ENCODE data around the gene CCDC74B. TPM values are rescaled to one million over a fixed set of nuclear protein-coding genes. Genes with fewer than 3 reads are reported as not detected.
"Not testable (repeated sequence)": the region's sequence is repeated elsewhere in the genome, so short reads cannot be mapped to it uniquely, and the experiment has no call there.

The CCDC74B gene
- total and polyA plus RNA-seq, 5 donors from 2014 or later = not detected

- H3K27me3 Mint-ChIP-seq = peaks cover 13% of the 10 kb centered on the region
- not testable (repeated sequence) for ATAC-seq (ENCODE audit: low read depth in 2 of 2); H3K9me3 Mint-ChIP-seq; H3K4me3 Mint-ChIP-seq; H3K36me3 Mint-ChIP-seq; DNase-seq; H3K27ac Mint-ChIP-seq; H3K4me3 ChIP-seq (ENCODE audit: low read depth, low read length); H3K27me3 ChIP-seq (ENCODE audit: control insufficient read depth, insufficient read depth, low read length); H3K4me1 ChIP-seq (ENCODE audit: control insufficient read depth, insufficient read depth, low read length, poor library complexity, severe bottlenecking); H3K4me1 Mint-ChIP-seq; H3K9me3 ChIP-seq (ENCODE audit: control insufficient read depth in 2 of 2, low read length in 2 of 2); H3K27ac ChIP-seq (ENCODE audit: insufficient read depth, low read length, poor library complexity, severe bottlenecking)
- H3K36me3 ChIP-seq (ENCODE audit: control insufficient read depth, insufficient read depth, low read length) = peaks cover 13% of the 10 kb centered on the region
Observed at GRCh38 chr2:130151145-130151512, 6.2 kb upstream of the CCDC74B start.

GRCh38 chr2:130150181-130151144 is 5.6 kb upstream of the CCDC74B start:
- Histone ChIP-seq H3K36me3 (ENCODE audit: control insufficient read depth, insufficient read depth, low read length) (peaks cover 13% of the 10 kb centered on the region), H3K27ac (ENCODE audit: insufficient read depth, low read length, poor library complexity, severe bottlenecking) (no peak overlapping the region), H3K4me1 (ENCODE audit: control insufficient read depth, insufficient read depth, low read length, poor library complexity, severe bottlenecking) (no peaks in the 10 kb centered on the region), H3K27me3 (ENCODE audit: control insufficient read depth, insufficient read depth, low read length) (no peaks in the 10 kb centered on the region), H3K4me3 (ENCODE audit: low read depth, low read length) (no peak overlapping the region), H3K9me3 (ENCODE audit: control insufficient read depth in 2 of 2, low read length in 2 of 2) (no peaks in the 10 kb centered on the region)
- Mint-ChIP-seq H3K9me3 (peaks cover 0 to 2% (median 0%) of the 10 kb centered on the region in 7 donors), H3K36me3 (peaks cover 6% of the 10 kb centered on the region), H3K4me3 (no peak overlapping the region), H3K27ac (peak overlapping the region in 1 of 3 donors; percentile 79), H3K4me1 (no peaks in the 10 kb centered on the region), H3K27me3 (peaks cover 16% of the 10 kb centered on the region)
- no peak for DNase-seq
- ATAC-seq (ENCODE audit: low read depth in 2 of 2) = no peak

GRCh38 chr2:130148515-130148914 is 3.6 kb upstream of the CCDC74B start:
- H3K4me3 Mint-ChIP-seq; ATAC-seq (ENCODE audit: low read depth in 2 of 2); H3K27me3 ChIP-seq (ENCODE audit: control insufficient read depth, insufficient read depth, low read length); H3K9me3 ChIP-seq (ENCODE audit: control insufficient read depth in 2 of 2, low read length in 2 of 2); DNase-seq; H3K36me3 ChIP-seq (ENCODE audit: control insufficient read depth, insufficient read depth, low read length); H3K9me3 Mint-ChIP-seq; H3K4me1 ChIP-seq (ENCODE audit: control insufficient read depth, insufficient read depth, low read length, poor library complexity, severe bottlenecking); H3K27ac Mint-ChIP-seq; H3K27ac ChIP-seq (ENCODE audit: insufficient read depth, low read length, poor library complexity, severe bottlenecking); H3K4me1 Mint-ChIP-seq; H3K4me3 ChIP-seq (ENCODE audit: low read depth, low read length); H3K36me3 Mint-ChIP-seq: not testable (repeated sequence)
- H3K27me3 Mint-ChIP-seq = peaks cover 17% of the 10 kb centered on the region

GRCh38 chr2:130143266-130144039 is 1.5 kb downstream of the CCDC74B start:
- ATAC-seq (ENCODE audit: low read depth in 2 of 2); H3K27me3 ChIP-seq (ENCODE audit: control insufficient read depth, insufficient read depth, low read length); H3K27ac Mint-ChIP-seq; H3K27ac ChIP-seq (ENCODE audit: insufficient read depth, low read length, poor library complexity, severe bottlenecking); H3K4me1 ChIP-seq (ENCODE audit: control insufficient read depth, insufficient read depth, low read length, poor library complexity, severe bottlenecking); H3K9me3 ChIP-seq (ENCODE audit: control insufficient read depth in 2 of 2, low read length in 2 of 2); H3K4me3 ChIP-seq (ENCODE audit: low read depth, low read length); H3K36me3 ChIP-seq (ENCODE audit: control insufficient read depth, insufficient read depth, low read length); H3K9me3 Mint-ChIP-seq; DNase-seq; H3K36me3 Mint-ChIP-seq: not testable (repeated sequence)
- H3K27me3 Mint-ChIP-seq = peaks cover 20% of the 10 kb centered on the region
- H3K4me1 Mint-ChIP-seq = peaks cover 0 to 13% (median 0%) of the 10 kb centered on the region in 4 donors
- H3K4me3 Mint-ChIP-seq = peak overlapping the region; percentile 64 to 74 (median 70)

- H3K4me1 ChIP-seq (ENCODE audit: control insufficient read depth, insufficient read depth, low read length, poor library complexity, severe bottlenecking); DNase-seq; H3K27me3 ChIP-seq (ENCODE audit: control insufficient read depth, insufficient read depth, low read length); H3K9me3 Mint-ChIP-seq; H3K36me3 Mint-ChIP-seq; H3K4me3 ChIP-seq (ENCODE audit: low read depth, low read length); ATAC-seq (ENCODE audit: low read depth in 2 of 2); H3K27ac ChIP-seq (ENCODE audit: insufficient read depth, low read length, poor library complexity, severe bottlenecking); H3K36me3 ChIP-seq (ENCODE audit: control insufficient read depth, insufficient read depth, low read length); H3K9me3 ChIP-seq (ENCODE audit: control insufficient read depth in 2 of 2, low read length in 2 of 2); H3K27ac Mint-ChIP-seq: not testable (repeated sequence)
- peaks cover 0 to 13% (median 0%) of the 10 kb centered on the region in 4 donors for H3K4me1 Mint-ChIP-seq
- H3K27me3 Mint-ChIP-seq = peaks cover 23% of the 10 kb centered on the region
- peak overlapping the region in 1 of 4 donors; percentile 69 for H3K4me3 Mint-ChIP-seq
Observed at GRCh38 chr2:130142396-130143265, 2.3 kb downstream of the CCDC74B start.

GRCh38 chr2:130141645-130142370 is 3.1 kb downstream of the CCDC74B start:
- DNase-seq; H3K36me3 Mint-ChIP-seq; H3K4me1 ChIP-seq (ENCODE audit: control insufficient read depth, insufficient read depth, low read length, poor library complexity, severe bottlenecking); H3K9me3 Mint-ChIP-seq; H3K4me3 Mint-ChIP-seq; H3K27ac Mint-ChIP-seq; H3K9me3 ChIP-seq (ENCODE audit: control insufficient read depth in 2 of 2, low read length in 2 of 2); H3K36me3 ChIP-seq (ENCODE audit: control insufficient read depth, insufficient read depth, low read length); ATAC-seq (ENCODE audit: low read depth in 2 of 2); H3K27me3 ChIP-seq (ENCODE audit: control insufficient read depth, insufficient read depth, low read length); H3K27ac ChIP-seq (ENCODE audit: insufficient read depth, low read length, poor library complexity, severe bottlenecking); H3K4me3 ChIP-seq (ENCODE audit: low read depth, low read length): not testable (repeated sequence)
- H3K4me1 Mint-ChIP-seq = peaks cover 0 to 13% (median 0%) of the 10 kb centered on the region in 4 donors
- H3K27me3 Mint-ChIP-seq = peaks cover 18% of the 10 kb centered on the region

- H3K27ac Mint-ChIP-seq; H3K4me3 ChIP-seq (ENCODE audit: low read depth, low read length); H3K27me3 Mint-ChIP-seq; ATAC-seq (ENCODE audit: low read depth in 2 of 2); H3K27me3 ChIP-seq (ENCODE audit: control insufficient read depth, insufficient read depth, low read length); H3K36me3 ChIP-seq (ENCODE audit: control insufficient read depth, insufficient read depth, low read length); H3K4me3 Mint-ChIP-seq; H3K27ac ChIP-seq (ENCODE audit: insufficient read depth, low read length, poor library complexity, severe bottlenecking); H3K36me3 Mint-ChIP-seq; H3K4me1 ChIP-seq (ENCODE audit: control insufficient read depth, insufficient read depth, low read length, poor library complexity, severe bottlenecking); H3K9me3 ChIP-seq (ENCODE audit: control insufficient read depth in 2 of 2, low read length in 2 of 2); DNase-seq; H3K9me3 Mint-ChIP-seq: not testable (repeated sequence)
- peaks cover 0 to 13% (median 0%) of the 10 kb centered on the region in 4 donors for H3K4me1 Mint-ChIP-seq
Observed at GRCh38 chr2:130141002-130141401, 3.9 kb downstream of the CCDC74B start.
